ENCODE measurements around the gene KLHL33.

KLHL33 gene, protein sequence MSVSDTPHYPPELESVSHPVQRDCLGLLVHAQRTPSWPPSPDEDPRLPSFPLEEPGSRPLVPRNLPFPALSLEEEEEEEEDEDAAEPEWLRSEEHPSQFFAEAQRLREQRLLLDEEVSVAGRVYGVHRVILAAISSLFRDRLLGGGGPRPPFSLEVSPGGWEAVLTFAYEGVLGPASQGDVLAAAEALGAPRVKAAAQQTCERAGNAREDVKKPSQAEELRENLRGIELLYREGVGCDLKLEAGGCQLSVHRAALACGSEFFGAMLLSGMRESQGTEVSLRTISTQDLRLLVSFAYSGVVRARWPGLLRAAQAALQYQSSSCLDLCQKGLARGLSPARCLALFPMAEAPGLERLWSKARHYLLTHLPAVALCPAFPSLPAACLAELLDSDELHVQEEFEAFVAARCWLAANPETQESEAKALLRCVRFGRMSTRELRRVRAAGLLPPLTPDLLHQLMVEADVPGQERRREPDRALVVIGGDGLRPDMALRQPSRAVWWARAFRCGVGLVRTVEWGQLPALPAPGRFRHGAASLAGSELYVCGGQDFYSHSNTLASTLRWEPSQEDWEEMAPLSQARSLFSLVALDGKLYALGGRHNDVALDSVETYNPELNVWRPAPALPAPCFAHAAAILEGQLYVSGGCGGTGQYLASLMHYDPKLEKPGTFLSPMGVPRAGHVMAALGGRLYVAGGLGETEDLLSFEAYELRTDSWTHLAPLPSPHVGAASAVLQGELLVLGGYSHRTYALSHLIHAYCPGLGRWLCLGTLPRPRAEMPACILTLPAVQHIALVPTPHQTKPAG

DNA sequence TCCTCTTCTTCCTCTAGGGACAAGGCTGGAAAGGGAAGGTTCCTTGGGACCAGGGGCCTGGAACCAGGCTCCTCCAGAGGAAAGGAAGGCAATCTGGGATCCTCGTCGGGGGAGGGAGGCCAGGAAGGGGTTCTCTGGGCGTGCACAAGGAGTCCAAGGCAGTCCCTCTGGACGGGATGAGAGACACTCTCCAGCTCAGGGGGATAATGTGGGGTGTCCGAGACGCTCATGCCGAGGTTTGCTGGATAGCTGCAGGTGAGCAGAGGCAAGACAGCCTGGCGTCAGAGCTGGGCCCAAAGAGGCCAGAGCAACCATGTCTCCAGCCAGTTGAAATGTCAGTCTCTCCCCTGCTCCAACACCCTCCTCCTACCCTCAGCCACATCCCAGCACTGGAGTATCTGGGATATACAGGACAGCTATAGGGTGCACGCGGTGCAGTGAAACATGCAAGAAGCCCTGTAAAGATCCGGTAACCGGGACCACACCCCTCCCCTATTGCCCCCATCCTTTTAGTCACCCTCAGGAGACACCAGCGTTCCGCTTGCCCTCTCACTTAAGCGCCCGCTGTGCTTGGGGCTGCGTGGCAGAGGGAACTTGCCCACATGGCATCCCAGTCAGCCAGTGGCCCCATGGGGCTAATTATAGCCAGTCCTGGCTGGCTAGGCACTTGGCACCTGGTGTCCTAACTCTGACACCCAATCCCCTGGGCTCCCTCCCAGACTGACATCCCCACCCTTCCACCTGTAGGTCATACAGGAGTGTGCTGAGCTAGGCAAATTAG is at the start of gene KLHL33:
KLHL33 (minus strand) TSS at position 585 of the 781 bp plus-strand sequence; CDS start at position 230, 355 bp downstream.
- DNase-seq (ENCODE audit: low spot score): no peak

DNA sequence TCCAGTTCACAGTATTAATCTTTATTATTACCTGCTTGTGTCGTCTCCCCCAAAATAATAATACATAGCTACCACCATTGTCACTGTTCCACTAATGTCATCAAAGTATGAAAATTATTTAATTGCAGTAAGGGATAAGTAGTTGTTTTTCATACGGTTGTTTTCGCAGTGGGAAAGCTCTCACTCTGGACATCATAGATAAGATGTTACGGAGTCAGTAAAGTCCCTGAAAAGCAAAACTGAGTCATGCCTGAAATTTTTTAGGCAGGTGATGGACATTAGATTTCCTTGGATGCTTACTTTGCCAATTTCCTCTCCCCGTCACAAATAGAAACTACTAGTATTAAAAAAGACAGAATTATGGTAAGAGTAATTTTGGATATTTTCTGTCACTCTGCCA is 46.4 kb upstream of the KLHL33 start:
- DNase-seq (ENCODE audit: low spot score): no peak

DNA sequence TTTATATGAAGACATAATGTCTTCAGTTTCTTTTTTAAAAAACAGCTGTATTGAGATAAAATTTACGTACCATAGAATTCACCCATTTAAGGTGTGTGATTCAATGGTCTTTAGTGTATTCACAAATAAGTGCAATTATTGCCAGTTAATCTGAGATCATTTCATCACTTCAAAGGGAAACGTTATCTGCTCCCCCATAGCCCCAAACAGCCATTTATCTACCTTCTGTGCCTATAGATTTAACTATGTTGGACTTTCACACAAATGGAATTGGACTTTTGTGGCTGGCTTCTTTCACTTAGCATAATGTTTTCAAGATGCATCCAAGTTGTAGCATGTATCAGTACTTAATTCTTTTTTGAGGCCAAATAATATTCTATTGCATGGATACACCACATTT is 42.9 kb upstream of the KLHL33 start:
- no peak for DNase-seq (ENCODE audit: low spot score)

DNA sequence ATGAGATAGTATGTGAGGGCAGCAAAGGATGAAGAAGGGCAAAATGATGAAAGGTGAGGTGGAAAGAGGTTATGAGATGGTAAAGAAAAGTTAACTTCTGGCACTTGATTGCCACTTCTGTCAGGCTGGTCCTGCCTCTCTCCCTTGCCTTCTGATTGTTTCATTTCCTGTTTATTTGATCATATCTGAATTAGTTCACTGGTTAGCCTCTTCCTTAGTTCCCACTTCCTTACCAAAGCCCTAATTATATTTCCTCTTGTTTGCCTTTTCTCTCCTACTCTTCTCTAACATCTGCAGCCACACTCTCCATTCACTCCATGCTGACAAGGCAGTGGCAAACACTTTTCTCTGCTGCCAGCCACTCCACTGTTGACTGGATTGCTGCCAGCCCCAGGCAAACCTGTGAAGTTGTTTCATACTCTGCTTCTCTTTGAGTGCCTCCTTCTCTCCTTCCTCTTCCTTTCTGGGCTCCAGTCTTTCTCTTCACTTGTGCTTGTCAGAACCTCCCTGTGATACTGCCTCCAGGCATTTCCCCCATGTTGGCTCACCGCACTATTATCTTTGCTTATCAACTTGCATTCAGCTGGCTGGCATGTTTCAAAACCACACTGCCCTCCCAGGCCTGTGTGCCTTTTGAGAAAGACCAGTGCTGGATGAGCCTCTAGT is 41.4 kb upstream of the KLHL33 start:
- no peak for DNase-seq (ENCODE audit: low spot score)

DNA sequence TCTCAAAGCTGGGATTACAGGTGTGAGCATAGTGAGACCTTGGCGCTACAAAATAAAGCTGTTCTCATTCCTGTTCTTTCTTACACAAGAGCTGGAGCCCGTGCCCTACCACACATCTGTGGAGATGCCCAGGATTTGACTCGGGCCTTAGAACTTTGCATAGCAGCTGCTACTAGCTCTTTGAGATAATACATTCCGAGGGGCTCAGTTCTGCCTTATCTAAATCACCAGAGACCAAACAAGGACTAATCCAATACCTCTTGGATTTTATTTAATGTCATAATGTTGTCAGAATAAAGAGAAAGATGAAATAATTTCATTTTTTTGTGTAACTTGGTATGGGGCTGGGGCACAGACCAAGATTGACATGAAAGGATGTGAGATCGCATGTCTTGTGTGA is 40.8 kb upstream of the KLHL33 start:
- DNase-seq (ENCODE audit: low spot score): no peak

DNA sequence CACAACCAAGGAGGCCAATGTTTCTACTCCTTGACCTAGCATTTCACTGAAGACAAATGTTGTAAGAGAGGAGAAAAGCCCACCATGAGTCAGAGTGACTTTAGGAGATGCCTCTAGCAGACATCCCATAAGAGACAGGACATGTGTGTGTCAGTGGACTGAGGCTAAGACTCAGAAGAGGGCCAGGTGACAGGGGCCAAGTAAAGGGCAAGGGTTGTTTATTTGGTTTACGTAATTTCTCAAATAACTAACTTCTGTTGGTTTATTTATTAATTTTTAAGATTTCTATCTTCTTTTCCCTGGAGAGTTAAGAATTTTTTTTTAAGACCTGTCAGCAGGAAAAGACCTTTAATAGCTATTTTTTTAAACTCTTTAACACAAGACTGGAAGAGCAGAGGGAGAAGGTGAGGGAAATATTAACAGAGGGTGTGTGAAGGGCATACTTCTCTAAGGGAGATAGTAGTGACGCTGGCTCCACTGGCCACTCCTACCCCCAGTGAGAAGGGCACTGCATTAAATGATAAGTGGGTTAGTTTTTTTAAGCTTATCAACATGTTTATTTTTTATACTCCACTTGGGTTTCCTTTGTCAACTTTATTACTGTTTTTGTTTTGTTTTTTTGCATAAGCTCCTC is 36.7 kb upstream of the KLHL33 start:
- DNase-seq (ENCODE audit: low spot score): no peak

DNA sequence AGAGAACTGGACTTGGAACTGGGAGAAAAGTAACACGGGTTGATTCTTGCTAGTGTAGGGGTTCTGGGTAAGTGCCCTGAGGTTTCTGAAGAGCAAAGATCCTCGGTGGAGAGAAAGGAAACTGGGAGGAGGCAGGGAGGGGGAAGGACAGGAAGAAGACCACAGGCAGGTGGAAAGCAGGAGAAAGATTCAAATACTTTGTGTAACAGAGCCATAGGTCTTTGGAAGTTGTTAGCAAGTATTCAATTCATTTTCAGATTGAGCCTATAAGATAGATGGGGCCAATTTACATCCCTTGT is 34.6 kb upstream of the KLHL33 start:
- no peak for DNase-seq (ENCODE audit: low spot score)

DNA sequence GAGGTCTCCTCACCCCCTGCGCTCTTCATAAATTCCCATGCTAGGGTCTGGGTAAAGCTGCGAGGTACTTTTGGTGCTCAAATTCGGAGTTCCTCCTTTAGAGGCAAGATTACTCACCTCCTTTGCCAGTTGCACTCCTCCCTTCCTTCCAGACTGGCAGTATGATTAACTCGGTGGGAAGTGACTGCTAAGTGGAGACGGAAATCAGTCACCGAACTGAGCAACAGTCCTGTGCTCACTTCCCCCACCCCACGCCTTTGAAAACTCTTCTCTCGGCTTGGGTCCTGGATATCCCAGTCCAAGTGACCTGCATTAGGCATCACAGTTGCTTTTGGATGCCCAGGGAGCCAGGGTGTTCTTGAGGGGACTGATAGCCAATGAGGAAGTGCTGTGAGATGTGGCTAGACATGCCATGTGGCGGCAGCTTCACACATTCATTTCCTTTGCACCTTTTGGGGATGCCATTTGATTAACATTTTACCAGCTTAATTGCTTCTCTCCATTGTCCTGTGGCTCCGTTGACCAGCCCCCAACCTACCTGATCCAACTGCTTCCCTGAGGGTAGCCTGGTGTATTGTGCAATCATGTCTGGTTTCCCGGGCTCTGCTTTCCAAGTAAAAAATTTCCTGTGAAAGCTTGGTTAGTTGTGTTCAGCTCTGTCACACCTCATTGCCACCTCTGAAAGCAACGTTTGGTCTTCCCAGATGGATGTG is 34.1 kb upstream of the KLHL33 start:
- DNase-seq (ENCODE audit: low spot score): no peak

DNA sequence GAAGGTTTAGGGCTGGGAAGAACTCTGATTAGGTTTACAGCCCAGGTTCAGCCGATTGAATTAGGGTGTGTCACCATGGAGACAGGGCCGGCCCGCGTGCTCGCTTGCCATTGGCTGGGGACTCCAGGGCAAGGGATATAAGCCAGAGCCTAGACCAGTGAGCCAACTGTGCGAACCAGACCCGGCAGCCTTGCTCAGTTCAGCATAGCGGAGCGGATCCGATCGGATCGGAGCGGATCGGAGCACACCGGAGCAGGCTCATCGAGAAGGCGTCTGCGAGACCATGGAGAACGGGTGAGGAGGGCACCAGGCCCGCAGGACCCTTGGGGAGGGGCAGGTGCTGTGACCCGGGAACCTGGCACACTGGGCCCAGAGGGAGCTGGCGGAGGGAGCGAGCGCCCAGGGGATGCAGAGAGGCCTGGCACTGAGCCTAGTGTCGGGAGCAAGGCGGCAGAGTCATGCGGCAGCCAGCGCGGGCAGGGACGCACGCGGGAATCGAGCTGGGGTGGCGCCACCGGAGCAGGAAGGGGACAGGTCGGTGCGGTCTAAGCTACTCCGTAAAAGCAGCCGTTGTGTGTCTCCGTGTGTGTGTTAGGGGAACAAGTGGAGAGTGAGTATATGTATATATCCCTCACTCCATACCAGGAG is 33.4 kb upstream of the KLHL33 start, which contains the start of gene PNP:
PNP (plus strand) TSS at position 165 of the 648 bp plus-strand sequence; CDS start at position 284, 119 bp downstream.
- DNase-seq (ENCODE audit: low spot score): peak; percentile 84

DNA sequence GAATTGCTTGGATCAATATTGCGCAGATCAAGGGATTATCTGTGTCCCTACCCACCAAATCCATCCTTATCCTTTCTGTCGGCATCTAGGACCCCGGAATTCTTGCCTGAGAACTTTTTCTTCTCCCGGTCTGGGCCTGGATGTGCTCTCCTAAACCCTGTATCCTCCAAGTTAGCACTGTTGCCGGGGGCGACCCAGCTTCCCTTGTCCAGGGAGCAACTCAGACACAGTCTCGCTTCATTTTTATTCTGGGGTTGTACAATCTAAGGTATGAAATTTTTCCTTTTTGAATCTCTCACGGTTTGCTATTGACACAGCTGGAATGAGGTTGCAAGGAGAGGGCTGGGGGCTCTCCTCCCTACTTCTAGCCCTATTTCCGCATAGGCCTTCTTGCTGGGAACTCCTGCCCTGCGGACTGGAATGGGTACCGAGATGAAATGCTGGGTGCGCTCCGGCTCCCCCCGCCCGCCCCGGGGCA is 32.8 kb upstream of the KLHL33 start:
- no peak for DNase-seq (ENCODE audit: low spot score)

DNA sequence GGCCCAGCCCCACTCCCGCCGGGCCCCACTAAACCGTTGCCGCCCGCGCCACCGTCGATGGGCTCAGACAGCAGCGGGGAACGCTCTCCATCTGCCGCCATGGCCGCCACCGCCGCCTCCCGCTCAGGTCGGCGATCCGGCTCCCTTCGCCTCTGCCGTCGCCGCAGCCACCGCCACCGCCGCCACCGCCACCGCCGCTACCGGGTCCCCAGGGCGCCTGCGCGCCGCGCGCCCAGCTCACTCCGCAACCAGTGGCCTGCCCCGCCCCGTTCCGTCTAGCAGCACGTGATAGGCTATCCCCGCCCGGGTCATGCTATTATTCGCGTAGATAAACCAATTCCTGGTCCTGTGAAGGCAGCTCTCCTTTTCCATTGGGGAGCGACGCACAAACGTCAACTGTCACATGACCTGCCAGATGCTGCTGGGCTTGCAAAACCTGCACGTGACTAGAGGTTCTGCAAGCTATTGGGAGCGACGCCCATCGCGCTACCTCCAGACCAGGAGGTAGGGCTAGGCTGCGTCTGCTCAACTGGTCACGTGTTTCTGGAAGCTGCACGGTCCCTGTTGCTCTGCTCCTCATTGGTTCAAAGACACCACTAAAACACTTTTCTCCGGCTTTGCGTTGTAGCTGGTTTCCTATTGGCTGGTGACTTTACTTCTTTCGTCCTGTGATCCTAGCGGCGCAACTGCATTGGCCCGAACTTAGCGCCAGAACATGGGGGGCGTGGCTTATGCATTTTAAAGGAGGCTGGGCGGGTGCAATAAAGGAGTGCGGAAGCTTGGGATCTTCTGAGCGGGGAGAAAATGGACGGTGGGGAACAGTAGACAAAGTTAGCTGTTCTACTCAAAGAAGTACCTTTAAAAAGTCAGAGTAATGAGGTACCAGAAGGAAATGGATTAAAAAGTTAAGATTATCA is 25.5 kb upstream of the KLHL33 start, which contains the start of gene PIP4P1:
PIP4P1 (minus strand) TSS at position 210 of the 917 bp plus-strand sequence; CDS start at position 101, 109 bp downstream.
- peak; percentile 100 for DNase-seq (ENCODE audit: low spot score)

DNA sequence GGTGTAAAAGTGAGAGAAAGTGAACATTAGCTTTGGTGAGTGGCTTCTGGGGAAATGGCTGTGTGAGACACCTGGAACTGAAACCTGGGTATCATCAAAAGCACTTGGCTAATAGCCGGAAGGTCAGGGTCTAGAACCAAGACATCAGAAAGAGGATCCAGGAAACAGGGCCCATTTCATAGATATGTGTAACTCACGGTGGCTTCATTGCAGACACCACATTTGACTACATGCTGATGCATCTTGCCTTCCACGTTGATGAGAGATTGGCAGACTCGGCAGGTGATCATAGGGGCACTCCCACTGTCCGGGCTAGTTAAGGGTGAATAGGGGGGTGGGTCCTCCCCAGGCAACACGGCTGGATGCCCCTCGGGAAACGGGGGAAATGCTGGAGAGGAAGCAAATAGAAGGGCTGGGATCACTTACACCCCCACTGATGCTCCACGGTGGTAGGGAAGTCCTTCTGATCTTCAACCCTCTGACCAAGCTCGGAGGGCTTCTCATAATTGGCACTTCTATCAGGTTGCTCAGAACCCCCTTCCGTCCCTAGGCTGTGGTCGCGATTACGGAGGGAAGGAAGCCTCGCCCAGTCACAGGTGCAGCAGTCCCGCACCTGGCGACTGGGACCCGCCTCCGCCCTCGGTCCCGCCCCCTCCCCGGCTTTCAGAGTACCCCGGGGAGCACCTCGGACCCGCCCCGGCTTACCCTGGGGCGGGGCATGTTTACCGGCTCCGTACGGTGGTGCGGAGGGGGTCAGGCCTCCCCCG is 24.7 kb upstream of the KLHL33 start:
- DNase-seq (ENCODE audit: low spot score): no peak

DNA sequence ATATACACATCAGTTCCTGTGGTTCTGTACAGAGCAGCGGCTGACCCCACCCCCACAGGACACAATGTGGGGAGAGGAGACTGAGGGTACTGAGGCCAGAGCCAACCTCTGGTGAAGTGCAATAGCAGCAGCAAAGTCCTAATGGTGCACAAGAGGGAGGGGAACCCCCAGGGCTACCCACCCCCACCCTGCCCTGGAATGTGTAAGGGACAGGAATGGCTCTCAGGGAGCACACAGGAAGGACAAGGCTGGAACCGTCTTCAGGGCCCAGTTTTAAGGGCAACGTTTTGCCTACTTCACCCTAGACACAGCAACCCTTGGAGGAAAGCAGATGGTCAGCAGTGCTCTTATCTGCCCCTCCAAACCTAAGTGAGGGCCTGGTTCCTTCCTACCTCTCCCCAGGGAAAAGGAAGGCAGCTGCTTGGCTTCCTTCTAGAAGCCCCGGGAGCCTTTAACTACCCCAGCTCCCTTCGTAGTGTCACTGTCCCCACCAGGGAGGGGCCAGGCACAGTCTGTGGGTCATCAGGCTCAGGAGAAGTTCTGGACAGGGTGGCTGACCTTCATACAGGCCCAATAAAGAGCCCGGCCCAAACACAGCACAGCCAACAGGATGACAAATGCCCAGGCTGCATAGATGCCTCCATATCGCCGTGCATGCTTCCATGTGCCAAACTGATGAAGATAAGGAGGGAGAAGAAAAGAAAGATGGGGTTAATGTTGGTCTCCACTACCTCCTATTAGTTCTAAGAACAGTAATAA is 22.2 kb upstream of the KLHL33 start:
- DNase-seq (ENCODE audit: low spot score): no peak

DNA sequence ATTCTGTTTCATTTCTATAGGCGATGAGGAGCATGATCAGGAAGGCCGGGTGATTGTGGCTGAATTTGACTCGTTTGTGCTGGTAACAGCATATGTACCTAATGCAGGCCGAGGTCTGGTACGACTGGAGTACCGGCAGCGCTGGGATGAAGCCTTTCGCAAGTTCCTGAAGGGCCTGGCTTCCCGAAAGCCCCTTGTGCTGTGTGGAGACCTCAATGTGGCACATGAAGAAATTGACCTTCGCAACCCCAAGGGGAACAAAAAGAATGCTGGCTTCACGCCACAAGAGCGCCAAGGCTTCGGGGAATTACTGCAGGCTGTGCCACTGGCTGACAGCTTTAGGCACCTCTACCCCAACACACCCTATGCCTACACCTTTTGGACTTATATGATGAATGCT is 21.0 kb upstream of the KLHL33 start:
- DNase-seq (ENCODE audit: low spot score): no peak

DNA sequence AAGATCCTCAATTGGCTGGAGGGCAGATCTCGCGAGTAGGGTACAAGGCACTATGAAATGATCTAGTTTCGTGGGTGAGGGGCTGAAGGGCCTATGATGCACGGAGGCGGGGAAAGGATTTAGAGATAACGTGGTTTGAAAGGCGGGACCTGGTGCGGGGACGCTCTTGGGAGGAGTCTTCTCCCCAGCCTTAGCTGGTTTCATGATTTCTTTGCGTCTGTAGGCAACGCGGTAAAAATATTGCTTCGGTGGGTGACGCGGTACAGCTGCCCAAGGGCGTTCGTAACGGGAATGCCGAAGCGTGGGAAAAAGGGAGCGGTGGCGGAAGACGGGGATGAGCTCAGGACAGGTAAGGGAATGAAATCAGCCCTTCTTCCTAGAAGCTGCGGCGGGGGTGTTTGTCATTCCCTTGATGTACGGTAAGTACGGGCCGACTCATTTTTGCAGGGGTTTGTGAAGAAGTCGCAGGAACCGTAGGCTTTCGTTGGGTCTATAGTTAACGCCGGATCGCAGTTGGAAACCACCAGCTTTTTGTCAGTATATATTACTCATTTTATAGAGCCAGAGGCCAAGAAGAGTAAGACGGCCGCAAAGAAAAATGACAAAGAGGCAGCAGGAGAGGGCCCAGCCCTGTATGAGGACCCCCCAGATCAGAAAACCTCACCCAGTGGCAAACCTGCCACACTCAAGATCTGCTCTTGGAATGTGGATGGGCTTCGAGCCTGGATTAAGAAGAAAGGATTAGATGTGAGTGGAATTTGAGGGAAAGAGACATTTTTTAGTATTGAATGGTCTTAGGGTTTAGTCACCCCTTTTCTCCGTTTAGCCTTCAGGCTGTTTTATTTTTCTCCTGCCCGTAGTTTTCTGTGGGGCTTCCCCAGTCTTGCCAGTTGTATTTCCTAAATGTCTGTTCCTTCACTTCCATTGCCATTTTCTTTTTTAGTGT is 19.7 kb upstream of the KLHL33 start:
- no peak for DNase-seq (ENCODE audit: low spot score)

Data from putamen (tissue), 1 donor.